ENCODE results near the gene TCF19. TPM values are rescaled to one million over a fixed set of nuclear protein-coding genes. Genes with fewer than 3 reads are reported as not detected.

The TCF19 gene
- total RNA-seq, 1 experiment from 2014 or later: 12.7 TPM

DNA sequence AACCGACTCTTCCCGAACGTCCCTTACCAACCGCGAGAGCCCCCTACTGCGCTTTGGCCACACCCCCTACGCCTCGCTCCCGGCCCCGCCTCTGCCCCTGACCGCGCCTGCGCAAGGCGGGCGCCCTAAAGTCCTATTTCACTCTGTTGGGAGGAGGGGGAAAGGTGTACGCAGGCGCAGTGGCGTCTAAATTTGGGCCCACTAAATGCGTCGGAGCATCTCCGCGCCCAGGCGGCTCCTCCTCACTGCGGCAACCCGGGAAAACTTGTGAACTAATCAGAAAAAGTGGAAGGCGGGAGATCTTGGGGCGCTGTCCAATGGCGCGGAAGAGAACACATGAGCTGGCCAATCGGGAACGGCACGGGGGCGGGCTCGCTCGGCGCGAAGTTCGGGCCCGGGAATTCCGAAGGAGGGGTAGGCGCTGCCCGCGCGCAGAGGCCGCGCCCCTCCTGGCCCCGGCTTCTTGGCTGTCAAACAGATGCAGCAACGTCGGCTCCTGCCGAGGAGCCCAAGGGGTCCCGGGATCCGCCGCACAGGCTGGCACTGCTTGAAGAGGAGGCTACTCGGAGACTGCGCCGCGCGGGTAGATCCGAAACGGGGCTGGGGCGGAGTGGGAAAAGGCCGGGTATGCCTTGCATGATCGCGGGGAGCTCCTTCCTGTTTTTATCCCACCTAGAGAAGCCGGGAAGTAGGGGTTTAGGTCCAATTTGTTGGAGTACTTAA lies at the start of gene TCF19 (continued):
- TF ChIP-seq ZBTB43 (CRISPR knock-in tag; IDR thresholded peaks at IDR 0.05): no peak

DNA sequence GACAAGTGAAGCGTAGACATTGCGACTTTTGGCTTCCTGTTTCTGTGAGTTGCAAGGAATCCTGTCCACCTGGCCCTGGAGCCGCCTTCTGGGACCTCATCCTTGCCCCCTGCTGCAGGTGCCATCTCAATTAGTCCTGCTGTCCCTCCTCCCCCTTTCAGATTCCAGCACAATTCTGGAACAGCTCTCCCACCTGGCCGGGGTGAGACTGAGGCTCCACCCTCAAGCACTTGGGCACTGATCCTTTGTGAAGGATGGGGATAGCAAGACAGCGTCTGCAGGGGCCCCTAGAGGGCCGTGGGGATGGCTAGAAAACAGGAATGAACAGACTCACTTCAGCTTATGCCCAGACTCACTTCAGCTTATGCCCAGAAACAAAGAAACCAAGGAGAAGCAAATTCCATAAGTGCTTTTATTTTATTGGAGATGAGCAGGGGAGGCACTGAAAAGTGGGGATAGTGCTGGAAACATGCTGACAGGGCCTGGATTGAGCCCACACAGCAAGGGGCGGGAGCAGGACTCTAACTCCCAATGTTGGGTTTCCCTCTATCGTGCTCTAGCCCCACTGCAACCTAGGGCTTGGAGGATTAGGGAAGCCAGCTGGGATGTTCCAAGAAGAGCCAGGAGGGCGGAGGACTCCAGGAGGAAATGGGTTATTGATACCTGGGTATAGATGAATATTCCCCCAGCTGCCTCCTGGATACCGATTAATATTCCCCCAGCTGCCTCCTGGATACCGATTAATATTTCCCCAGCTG lies 47.4 kb upstream of the TCF19 start:
- H3K27me3 Mint-ChIP-seq (ENCODE audit: low read depth): peaks cover 31% of the 10 kb centered on the region
- peak; percentile 71 for ATAC-seq
- CTCF ChIA-PET: interaction anchor here (0.6 to 11.0 kb wide), 15 partner anchors 8 to 570 kb away, joined by 3 to 90 read pairs (median 4); partner anchors contain the start of gene TCF19
- no peaks in the 10 kb centered on the region for H3K9me3 Mint-ChIP-seq
- H3K4me3 Mint-ChIP-seq: no peak overlapping the region
- TF ChIP-seq ZMAT4 (CRISPR knock-in tag; IDR thresholded peaks at IDR 0.05) (no peak), SMAD3 (CRISPR knock-in tag; IDR thresholded peaks at IDR 0.05; ENCODE audit: borderline replicate concordance) (no peak), ZBTB43 (CRISPR knock-in tag; IDR thresholded peaks at IDR 0.05) (no peak), NR1H2 (CRISPR knock-in tag; IDR thresholded peaks at IDR 0.05) (no peak), ELF4 (CRISPR knock-in tag; IDR thresholded peaks at IDR 0.05; ENCODE audit: low read depth) (no peak), ZNF121 (CRISPR knock-in tag; IDR thresholded peaks at IDR 0.05) (no peak)
- TF ChIP-seq, protein P1, sequence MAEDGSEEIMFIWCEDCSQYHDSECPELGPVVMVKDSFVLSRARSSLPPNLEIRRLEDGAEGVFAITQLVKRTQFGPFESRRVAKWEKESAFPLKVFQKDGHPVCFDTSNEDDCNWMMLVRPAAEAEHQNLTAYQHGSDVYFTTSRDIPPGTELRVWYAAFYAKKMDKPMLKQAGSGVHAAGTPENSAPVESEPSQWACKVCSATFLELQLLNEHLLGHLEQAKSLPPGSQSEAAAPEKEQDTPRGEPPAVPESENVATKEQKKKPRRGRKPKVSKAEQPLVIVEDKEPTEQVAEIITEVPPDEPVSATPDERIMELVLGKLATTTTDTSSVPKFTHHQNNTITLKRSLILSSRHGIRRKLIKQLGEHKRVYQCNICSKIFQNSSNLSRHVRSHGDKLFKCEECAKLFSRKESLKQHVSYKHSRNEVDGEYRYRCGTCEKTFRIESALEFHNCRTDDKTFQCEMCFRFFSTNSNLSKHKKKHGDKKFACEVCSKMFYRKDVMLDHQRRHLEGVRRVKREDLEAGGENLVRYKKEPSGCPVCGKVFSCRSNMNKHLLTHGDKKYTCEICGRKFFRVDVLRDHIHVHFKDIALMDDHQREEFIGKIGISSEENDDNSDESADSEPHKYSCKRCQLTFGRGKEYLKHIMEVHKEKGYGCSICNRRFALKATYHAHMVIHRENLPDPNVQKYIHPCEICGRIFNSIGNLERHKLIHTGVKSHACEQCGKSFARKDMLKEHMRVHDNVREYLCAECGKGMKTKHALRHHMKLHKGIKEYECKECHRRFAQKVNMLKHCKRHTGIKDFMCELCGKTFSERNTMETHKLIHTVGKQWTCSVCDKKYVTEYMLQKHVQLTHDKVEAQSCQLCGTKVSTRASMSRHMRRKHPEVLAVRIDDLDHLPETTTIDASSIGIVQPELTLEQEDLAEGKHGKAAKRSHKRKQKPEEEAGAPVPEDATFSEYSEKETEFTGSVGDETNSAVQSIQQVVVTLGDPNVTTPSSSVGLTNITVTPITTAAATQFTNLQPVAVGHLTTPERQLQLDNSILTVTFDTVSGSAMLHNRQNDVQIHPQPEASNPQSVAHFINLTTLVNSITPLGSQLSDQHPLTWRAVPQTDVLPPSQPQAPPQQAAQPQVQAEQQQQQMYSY (CRISPR knock-in tag; IDR thresholded peaks at IDR 0.05): no peak
- TF ChIP-seq, protein P2, sequence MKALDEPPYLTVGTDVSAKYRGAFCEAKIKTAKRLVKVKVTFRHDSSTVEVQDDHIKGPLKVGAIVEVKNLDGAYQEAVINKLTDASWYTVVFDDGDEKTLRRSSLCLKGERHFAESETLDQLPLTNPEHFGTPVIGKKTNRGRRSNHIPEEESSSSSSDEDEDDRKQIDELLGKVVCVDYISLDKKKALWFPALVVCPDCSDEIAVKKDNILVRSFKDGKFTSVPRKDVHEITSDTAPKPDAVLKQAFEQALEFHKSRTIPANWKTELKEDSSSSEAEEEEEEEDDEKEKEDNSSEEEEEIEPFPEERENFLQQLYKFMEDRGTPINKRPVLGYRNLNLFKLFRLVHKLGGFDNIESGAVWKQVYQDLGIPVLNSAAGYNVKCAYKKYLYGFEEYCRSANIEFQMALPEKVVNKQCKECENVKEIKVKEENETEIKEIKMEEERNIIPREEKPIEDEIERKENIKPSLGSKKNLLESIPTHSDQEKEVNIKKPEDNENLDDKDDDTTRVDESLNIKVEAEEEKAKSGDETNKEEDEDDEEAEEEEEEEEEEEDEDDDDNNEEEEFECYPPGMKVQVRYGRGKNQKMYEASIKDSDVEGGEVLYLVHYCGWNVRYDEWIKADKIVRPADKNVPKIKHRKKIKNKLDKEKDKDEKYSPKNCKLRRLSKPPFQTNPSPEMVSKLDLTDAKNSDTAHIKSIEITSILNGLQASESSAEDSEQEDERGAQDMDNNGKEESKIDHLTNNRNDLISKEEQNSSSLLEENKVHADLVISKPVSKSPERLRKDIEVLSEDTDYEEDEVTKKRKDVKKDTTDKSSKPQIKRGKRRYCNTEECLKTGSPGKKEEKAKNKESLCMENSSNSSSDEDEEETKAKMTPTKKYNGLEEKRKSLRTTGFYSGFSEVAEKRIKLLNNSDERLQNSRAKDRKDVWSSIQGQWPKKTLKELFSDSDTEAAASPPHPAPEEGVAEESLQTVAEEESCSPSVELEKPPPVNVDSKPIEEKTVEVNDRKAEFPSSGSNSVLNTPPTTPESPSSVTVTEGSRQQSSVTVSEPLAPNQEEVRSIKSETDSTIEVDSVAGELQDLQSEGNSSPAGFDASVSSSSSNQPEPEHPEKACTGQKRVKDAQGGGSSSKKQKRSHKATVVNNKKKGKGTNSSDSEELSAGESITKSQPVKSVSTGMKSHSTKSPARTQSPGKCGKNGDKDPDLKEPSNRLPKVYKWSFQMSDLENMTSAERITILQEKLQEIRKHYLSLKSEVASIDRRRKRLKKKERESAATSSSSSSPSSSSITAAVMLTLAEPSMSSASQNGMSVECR (CRISPR knock-in tag; IDR thresholded peaks at IDR 0.05; ENCODE audit: borderline replicate concordance): no peak
- DNase-seq (ENCODE audit: low spot score): no peak
- peaks cover 39% of the 10 kb centered on the region for H3K4me1 Mint-ChIP-seq
- 0 out of 2 replicates have a peak overlapping the region, but pooled peaks have one; percentile 41 for H3K27ac Mint-ChIP-seq
- POLR2A ChIA-PET: no interaction called here
- no peaks in the 10 kb centered on the region for H3K36me3 Mint-ChIP-seq

GRCh38 chr6:31111712-31112111 lies 46.7 kb upstream of the TCF19 start:
- CTCF ChIA-PET: interaction anchor here (1.2 to 11.0 kb wide), 9 partner anchors 9 to 570 kb away, joined by 3 to 90 read pairs (median 7); partner anchors contain the start of gene TCF19
- POLR2A ChIA-PET: no interaction called here

More at GRCh38 chr6:31111712-31112111, 46.7 kb upstream of the TCF19 start:
- no peak for DNase-seq (ENCODE audit: low spot score)
- peaks cover 39% of the 10 kb centered on the region for H3K4me1 Mint-ChIP-seq
- H3K36me3 Mint-ChIP-seq: no peaks in the 10 kb centered on the region
- H3K9me3 Mint-ChIP-seq: no peaks in the 10 kb centered on the region
- no peak for TF ChIP-seq ATF3 (CRISPR knock-in tag; conservative IDR thresholded peaks at IDR 0.05)
- TF ChIP-seq, protein P3, sequence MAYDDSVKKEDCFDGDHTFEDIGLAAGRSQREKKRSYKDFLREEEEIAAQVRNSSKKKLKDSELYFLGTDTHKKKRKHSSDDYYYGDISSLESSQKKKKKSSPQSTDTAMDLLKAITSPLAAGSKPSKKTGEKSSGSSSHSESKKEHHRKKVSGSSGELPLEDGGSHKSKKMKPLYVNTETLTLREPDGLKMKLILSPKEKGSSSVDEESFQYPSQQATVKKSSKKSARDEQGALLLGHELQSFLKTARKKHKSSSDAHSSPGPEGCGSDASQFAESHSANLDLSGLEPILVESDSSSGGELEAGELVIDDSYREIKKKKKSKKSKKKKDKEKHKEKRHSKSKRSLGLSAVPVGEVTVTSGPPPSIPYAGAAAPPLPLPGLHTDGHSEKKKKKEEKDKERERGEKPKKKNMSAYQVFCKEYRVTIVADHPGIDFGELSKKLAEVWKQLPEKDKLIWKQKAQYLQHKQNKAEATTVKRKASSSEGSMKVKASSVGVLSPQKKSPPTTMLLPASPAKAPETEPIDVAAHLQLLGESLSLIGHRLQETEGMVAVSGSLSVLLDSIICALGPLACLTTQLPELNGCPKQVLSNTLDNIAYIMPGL (CRISPR knock-in tag; IDR thresholded peaks at IDR 0.05): no peak
- peaks cover 32% of the 10 kb centered on the region for H3K27me3 Mint-ChIP-seq (ENCODE audit: low read depth)
- no peak overlapping the region for H3K27ac Mint-ChIP-seq
- H3K4me3 Mint-ChIP-seq: no peak overlapping the region
- no peak for ATAC-seq

Measured in WTC11 (cell line).